Stomach (tissue), 9 donors: Measurements from ENCODE around the gene IRF3. TPM values are rescaled to one million over a fixed set of nuclear protein-coding genes. Genes with fewer than 3 reads are reported as not detected.
"Not testable (repeated sequence)": the region's sequence is repeated elsewhere in the genome, so short reads cannot be mapped to it uniquely, and the experiment has no call there.

ENCODE experiments used
- DNase-seq, 2 donors: peaks; one replicate each; pipeline versions ENCODE4 v3.0.0 to v3.0.0-alpha.2; 2013 to 2019
- H3K27ac ChIP-seq, 5 donors: fragments of 200-600 bp in 4 of 5; sonication (generic) in 4 of 5; one replicate each; pipeline ENCODE4 v1.5.1; 2013 to 2019; ENCODE audit warnings: mild to moderate bottlenecking in 1 of 5, moderate library complexity in 1 of 5
- H3K27me3 ChIP-seq, 3 donors: fragments of 200-600 bp; sonication (generic); one replicate each; pipeline ENCODE4 v1.5.1; 2017 to 2019; ENCODE audit warnings: mixed run types in 1 of 3
- H3K36me3 ChIP-seq, 4 donors: fragments of 200-600 bp; sonication (generic); 1 replicate in 3 of 4; 2 replicates in 1 of 4; pipeline ENCODE4 v1.5.1; 2016 to 2019
- H3K4me1 ChIP-seq, 4 donors: fragments of 200-600 bp; sonication (generic); one replicate each; pipeline ENCODE4 v1.5.1; 2016 to 2019
- H3K4me3 ChIP-seq, 4 donors: fragments of 200-600 bp; sonication (generic) in 3 of 4; one replicate each; pipeline ENCODE4 v1.5.1; 2016 to 2019; ENCODE audit warnings: mild to moderate bottlenecking in 1 of 4
- H3K9me3 ChIP-seq, 4 donors: fragments of 200-600 bp; sonication (generic); one replicate each; pipeline ENCODE4 v1.5.1; 2016 to 2019
- CTCF ChIP-seq, 7 experiments: fragments of 450-650 bp in 4 of 7; fragments of 200-600 bp in 3 of 7; sonication (generic) in 3 of 7; IDR thresholded peaks; one replicate each; pipeline ENCODE4 v1.5.1; 2016 to 2019; ENCODE audit warnings: antibody characterized with exemption in 7 of 7, control low read depth in 2 of 7, mild to moderate bottlenecking in 1 of 7
- EP300 ChIP-seq: sonication (generic); formaldehyde crosslinking; IDR thresholded peaks from one replicate; pipeline ENCODE4 v1.6.1; 2017; ENCODE audit warnings: antibody characterized with exemption
- POLR2A ChIP-seq, 4 donors: fragments of 450-650 bp; IDR thresholded peaks; one replicate each; pipeline ENCODE4 v1.6.1; 2016; ENCODE audit warnings: antibody characterized with exemption in 4 of 4, control low read depth in 2 of 4, mild to moderate bottlenecking in 1 of 4, moderate library complexity in 1 of 4
- POLR2AphosphoS5 ChIP-seq, 3 donors: sonication (generic); formaldehyde crosslinking; IDR thresholded peaks; one replicate each; pipeline ENCODE4 v1.6.1; 2016; ENCODE audit warnings: antibody characterized with exemption in 3 of 3
- WGBS, 5 donors: extraction: QIAGEN DNeasy Blood & Tissue Kit in 3 of 5; methylation state at CpG; one replicate each; pipeline versions ENCODE4 v1.1.5 to v1.1.7; 2013 to 2018; 5-methylcytosine and 5-hydroxymethylcytosine counted together
- intact Hi-C: fragments of 100-400 bp; cut with DNase I; formaldehyde crosslinking; loops from one replicate; pipeline ENCODE4 v1.15.1; 2023; ENCODE audit warnings: low total_unique reads
- polyA plus RNA-seq, 3 donors: library from polyadenylated mRNA; stranded (reverse); fragments of 200-250 nt; gene quantifications; one replicate each; pipeline ENCODE4 v1.2.3, GENCODE V29; 2013
- total RNA-seq, 5 donors: library from RNA; depleted of rRNA; stranded (reverse); fragments of >200 nt; gene quantifications; one replicate each; pipeline versions ENCODE4 v1.1.0 to v1.2.3, GENCODE V29; 2014 to 2016
- donor health status: healthy with polysubstance abuse.
- donor health status: Bipolar disorder and iron deficiency.
- donor health status: healthy.

Gene IRF3
- total and polyA plus RNA-seq, 8 donors, result 28.3 to 380 (median 108) TPM

- Histone ChIP-seq H3K9me3 (no peaks in the 10 kb centered on the region), H3K4me3 (peak overlapping the region; percentile 61 to 88 (median 68)), H3K27me3 (no peaks in the 10 kb centered on the region), H3K4me1 (peaks cover 27 to 56% (median 53%) of the 10 kb centered on the region in 4 donors), H3K36me3 (peaks cover 0 to 20% (median 16%) of the 10 kb centered on the region in 4 donors), H3K27ac (peak overlapping the region; percentile 45 to 100 (median 99))
- TF ChIP-seq POLR2AphosphoS5 (IDR thresholded peaks at IDR 0.05), result peak in 2 of 3 donors; percentile 21 to 28
- TF ChIP-seq CTCF (IDR thresholded peaks at IDR 0.05), result no peak
- peak; percentile 85 to 88 for DNase-seq
- 5 to 8% (median 7%) methylated on average over 17 to 19 of the region's 19 CpGs for WGBS, 5 donors
- intact Hi-C loops, result no loop called here
Measured at GRCh38 chr19:49637821-49638738, 27.6 kb downstream of the IRF3 start.

- no peaks in the 10 kb centered on the region for H3K9me3 ChIP-seq
- intact Hi-C loops, result no loop called here
- WGBS, 5 donors, result 76 to 80% (median 79%) methylated on average over 25 to 30 of the region's 30 CpGs
- H3K27me3 ChIP-seq, result no peaks in the 10 kb centered on the region
- H3K27ac ChIP-seq, result peak overlapping the region in 3 of 5 donors; percentile 10 to 59 (median 47)
- no peak overlapping the region for H3K4me3 ChIP-seq
- DNase-seq, result no peak
- H3K36me3 ChIP-seq, result peaks cover 0 to 20% (median 16%) of the 10 kb centered on the region in 4 donors
- no peak for TF ChIP-seq POLR2AphosphoS5 (IDR thresholded peaks at IDR 0.05)
- no peak for TF ChIP-seq EP300
- H3K4me1 ChIP-seq, result peaks cover 21 to 52% (median 46%) of the 10 kb centered on the region in 4 donors
Measured at GRCh38 chr19:49636233-49636932, 29.3 kb downstream of the IRF3 start.

- peaks cover 0 to 20% (median 16%) of the 10 kb centered on the region in 4 donors for H3K36me3 ChIP-seq
- H3K27ac ChIP-seq, result peak overlapping the region in 4 of 5 donors; percentile 13 to 69 (median 53)
- WGBS, 5 donors, result 45 to 51% (median 48%) methylated on average over 22 to 24 of the region's 24 CpGs
- no peak overlapping the region for H3K4me3 ChIP-seq
- H3K9me3 ChIP-seq, result no peaks in the 10 kb centered on the region
- H3K4me1 ChIP-seq, result peaks cover 26 to 54% (median 48%) of the 10 kb centered on the region in 4 donors
- TF ChIP-seq EP300 (no peak), CTCF (IDR thresholded peaks at IDR 0.05) (no peak), POLR2A (IDR thresholded peaks at IDR 0.05) (no peak), POLR2AphosphoS5 (IDR thresholded peaks at IDR 0.05) (no peak)
- intact Hi-C loops, result no loop called here
- H3K27me3 ChIP-seq, result no peaks in the 10 kb centered on the region
- DNase-seq, result peak in 1 of 2 donors; percentile 60
Measured at GRCh38 chr19:49635530-49636232, 30.0 kb downstream of the IRF3 start.

GRCh38 chr19:49633273-49633672, 32.4 kb downstream of the IRF3 start:
- H3K27ac ChIP-seq, intact Hi-C loops, H3K27me3 ChIP-seq, DNase-seq, H3K9me3 ChIP-seq, H3K4me3 ChIP-seq: not testable (repeated sequence)
- peaks cover 0 to 20% (median 18%) of the 10 kb centered on the region in 4 donors for H3K36me3 ChIP-seq
- H3K4me1 ChIP-seq, result peaks cover 16 to 48% (median 39%) of the 10 kb centered on the region in 4 donors
- WGBS, 5 donors, result 57 to 77% (median 62%) methylated on average over 9 of the region's 9 CpGs

- Histone ChIP-seq H3K4me1 (peaks cover 9 to 41% (median 32%) of the 10 kb centered on the region in 4 donors), H3K27me3 (no peaks in the 10 kb centered on the region), H3K27ac (no peak overlapping the region), H3K4me3 (no peak overlapping the region), H3K36me3 (peaks cover 0 to 25% (median 21%) of the 10 kb centered on the region in 4 donors), H3K9me3 (no peaks in the 10 kb centered on the region)
- WGBS, 5 donors, result 86 to 98% (median 93%) methylated on average over 5 of the region's 5 CpGs
- no peak for DNase-seq
- intact Hi-C loops, result no loop called here
- no peak for TF ChIP-seq CTCF (IDR thresholded peaks at IDR 0.05)
Measured at GRCh38 chr19:49632576-49632975, 33.1 kb downstream of the IRF3 start.
